22Rv1 (cell line): ENCODE data around the gene TALDO1.
A peak's percentile ranks its signal among the peaks of the same experiment; 100 is the strongest.

Experiments
- H3K27ac ChIP-seq: fragments of 450-650 bp; 2 replicates; pipeline ENCODE4 v1.5.1; 2017
- CTCF ChIP-seq: fragments of 450-650 bp; IDR thresholded peaks from 2 replicates; pipeline ENCODE4 v1.5.1; 2017; ENCODE audit warnings: mild to moderate bottlenecking
- ZFX ChIP-seq: fragments of 450-650 bp; IDR thresholded peaks from 2 replicates; pipeline ENCODE4 v1.6.1; 2017; ENCODE audit warnings: antibody characterized with exemption, borderline replicate concordance

Gene TALDO1

GRCh38 chr11:747158-748006 lies at the start of gene TALDO1:
TSS of gene TALDO1 (plus strand) at chr11:747464. CDS start at chr11:747482, 18 bp downstream.
- TF ChIP-seq CTCF (peak; percentile 50), ZFX (no peak)
- peak within 1 kb of the TSS; percentile 66 for H3K27ac ChIP-seq

GRCh38 chr11:697811-698311 lies 49.4 kb upstream of the TALDO1 start:
- H3K27ac ChIP-seq: peak overlapping the region; percentile 97; the same call in 1 of the 2 replicates
- TF ChIP-seq ZFX (no peak), CTCF (no peak)

- no peak overlapping the region for H3K27ac ChIP-seq
- TF ChIP-seq ZFX (no peak), CTCF (no peak)
Observed at GRCh38 chr11:698493-699115, 48.7 kb upstream of the TALDO1 start.

- H3K27ac ChIP-seq: 0 out of 2 replicates have a peak overlapping the region, but pooled peaks have one; percentile 4
Observed at GRCh38 chr11:699116-699508, 48.2 kb upstream of the TALDO1 start.

GRCh38 chr11:699753-700152 lies 47.5 kb upstream of the TALDO1 start:
- H3K27ac ChIP-seq: 0 out of 2 replicates have a peak overlapping the region, but pooled peaks have one; percentile 4

More at GRCh38 chr11:699116-699508, 48.2 kb upstream of the TALDO1 start:
- TF ChIP-seq ZFX (no peak), CTCF (no peak)

GRCh38 chr11:701741-702461 lies 45.4 kb upstream of the TALDO1 start:
- peak overlapping the region; percentile 92; the same call in 1 of the 2 replicates for H3K27ac ChIP-seq
- no peak for TF ChIP-seq ZFX
- TF ChIP-seq CTCF: no peak

More at GRCh38 chr11:699753-700152, 47.5 kb upstream of the TALDO1 start:
- no peak for TF ChIP-seq CTCF
- TF ChIP-seq ZFX: no peak
